CD4-positive, alpha-beta T cell treated with Interleukin-6 at 100 ng/mL for 8 hours (primary cell): Measurements from ENCODE around the gene TEX52.
A peak's percentile ranks its signal among the peaks of the same experiment; 100 is the strongest.
"Not testable (repeated sequence)": the region's sequence is repeated elsewhere in the genome, so short reads cannot be mapped to it uniquely, and the experiment has no call there.

ENCODE experiments used
- DNase-seq: peaks from one replicate; pipeline ENCODE4 v3.0.0-alpha.2; 2020; ENCODE audit warnings: mixed read lengths, low spot score

The TEX52 gene

DNA sequence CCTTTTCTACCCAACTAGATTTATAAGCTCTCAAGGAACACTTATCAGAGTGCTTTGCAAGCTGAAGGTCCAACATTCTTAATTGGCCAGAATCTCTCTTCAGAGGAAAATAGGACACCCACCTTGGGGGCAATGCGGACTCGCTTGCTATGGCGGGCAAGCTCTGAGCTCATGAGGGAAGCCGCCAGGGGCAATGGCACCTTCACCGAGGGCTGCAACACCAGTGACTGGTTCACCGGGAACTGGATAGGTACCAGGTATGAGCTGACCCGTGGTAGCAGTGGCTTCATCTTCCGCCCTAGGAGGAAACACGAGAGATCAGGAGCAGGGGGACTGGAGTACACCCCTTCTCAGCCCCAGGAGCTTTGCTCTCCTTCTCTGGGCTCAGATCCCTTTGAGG is 7.4 kb upstream of the TEX52 start:
- no peak for DNase-seq

DNA sequence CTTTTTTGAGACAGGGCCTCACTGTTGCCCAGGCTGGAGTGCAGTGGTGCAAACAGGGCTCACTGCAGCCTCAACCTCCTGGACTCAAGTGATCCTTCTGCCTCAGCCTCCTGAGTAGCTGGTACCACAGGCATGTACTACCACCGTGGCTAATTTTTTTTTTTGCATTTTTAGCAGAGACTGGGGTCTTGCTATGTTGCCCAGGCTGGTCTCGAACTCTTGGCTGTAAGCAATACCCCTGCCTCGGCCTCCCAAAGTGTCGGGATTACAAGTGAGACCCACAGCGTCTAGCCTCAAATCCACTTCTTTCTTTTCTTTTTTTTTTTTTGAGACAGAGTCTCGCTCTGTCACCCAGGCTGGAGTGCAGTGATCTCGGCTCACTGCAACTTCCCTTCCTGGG is 6.6 kb upstream of the TEX52 start:
- not testable (repeated sequence) for DNase-seq

DNA sequence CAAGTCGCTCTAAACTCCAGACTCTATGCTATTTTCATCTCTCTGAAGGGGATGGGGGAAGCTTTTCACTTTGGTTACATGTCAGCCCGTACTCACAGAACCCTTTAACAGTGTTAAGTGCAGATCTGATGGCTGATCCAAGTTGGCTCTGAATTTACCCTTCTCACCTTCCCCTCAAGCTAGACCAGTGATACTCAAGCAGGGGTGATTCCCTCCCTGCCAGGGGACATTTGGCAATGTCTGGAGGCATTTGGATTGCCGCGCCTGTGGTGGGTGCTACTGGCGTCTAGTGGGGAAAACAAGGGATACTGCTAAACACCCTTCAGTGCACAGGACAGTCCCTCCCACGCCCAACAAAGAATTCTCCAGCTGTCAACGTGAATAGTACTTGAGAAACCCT is 6.0 kb upstream of the TEX52 start:
- no peak for DNase-seq

DNA sequence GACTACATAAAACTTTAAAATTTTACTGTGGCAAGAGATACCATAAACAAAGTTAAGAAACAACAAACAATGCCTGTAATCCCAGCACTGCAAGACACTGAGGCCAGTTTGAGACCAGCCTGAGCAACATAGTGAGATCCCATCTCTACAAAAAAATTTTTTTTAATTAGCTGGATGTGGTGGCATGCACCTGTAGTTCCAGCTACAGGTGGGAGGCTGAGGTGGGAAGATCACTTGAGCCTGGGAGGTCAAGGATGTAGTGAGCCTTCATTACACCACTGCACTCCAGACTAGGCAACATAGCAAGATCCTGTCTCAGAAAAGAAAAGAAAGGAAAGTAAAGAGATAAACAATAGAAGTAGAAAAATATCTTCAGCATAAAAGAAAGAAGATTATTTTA is 3.3 kb upstream of the TEX52 start:
- DNase-seq = no peak

DNA sequence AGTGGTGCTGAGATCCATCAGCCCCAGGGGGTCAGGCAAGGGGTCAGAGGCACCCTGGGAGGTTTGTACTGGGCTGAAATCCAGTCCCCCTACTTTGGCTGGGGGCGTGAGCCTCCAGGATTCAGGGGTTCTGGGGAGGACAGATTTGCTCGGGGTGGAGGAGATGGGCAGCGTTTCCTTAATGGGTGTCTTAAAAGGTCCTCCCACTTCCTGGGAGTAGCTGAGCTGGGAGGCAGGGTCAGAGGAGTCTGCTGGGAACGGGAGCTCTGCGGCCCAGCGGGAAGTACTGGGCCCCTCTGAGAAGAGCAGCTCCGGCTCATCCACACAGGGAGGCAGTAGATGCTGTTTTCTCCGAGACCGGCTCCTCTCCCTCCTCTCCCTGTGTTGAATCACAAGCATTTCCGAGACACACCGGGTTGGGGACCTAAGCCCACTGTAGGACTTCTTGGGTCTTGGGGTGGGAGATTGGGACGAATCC is 2.1 kb upstream of the TEX52 start:
- no peak for DNase-seq

DNA sequence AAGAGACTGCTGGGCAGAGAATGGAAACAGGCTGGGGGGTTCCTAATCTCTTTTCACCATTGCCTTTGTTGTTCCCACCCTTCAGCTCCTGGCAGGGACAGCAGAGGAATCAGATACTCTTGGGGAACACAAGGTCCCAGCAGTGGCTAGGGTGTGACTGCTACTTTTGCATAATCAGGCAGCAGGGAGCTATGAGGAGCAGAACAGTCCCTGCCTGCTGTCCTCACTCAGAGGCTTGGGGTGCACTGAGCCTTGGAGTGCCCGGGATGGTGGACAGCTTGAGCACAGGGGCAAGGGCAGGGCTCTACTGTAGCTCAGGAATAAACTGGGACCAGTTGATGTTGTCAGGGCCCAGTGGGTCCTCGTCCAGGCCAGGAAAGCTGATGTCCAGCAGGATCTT is 1.5 kb upstream of the TEX52 start:
- no peak for DNase-seq

DNA sequence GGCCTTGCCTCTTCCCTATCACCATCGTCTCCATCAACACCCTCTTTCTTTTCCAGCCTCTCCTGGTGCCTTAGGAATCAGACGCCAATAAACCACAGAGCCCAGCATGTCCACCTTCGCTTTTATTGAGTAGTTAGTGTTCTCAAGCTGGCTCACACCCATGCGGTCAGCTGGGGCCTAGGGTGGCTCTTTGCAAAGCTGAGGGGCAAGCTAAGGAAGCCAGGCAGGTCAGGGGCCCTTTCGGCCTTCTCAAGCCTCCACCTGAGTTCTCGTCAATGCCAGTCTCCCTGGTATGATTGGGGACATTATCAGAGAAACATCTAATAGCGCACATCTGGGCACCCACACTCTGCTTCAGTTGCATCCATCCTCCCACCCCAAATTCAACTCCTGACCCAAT is 737 bp upstream of the TEX52 start:
- no peak for DNase-seq

DNA sequence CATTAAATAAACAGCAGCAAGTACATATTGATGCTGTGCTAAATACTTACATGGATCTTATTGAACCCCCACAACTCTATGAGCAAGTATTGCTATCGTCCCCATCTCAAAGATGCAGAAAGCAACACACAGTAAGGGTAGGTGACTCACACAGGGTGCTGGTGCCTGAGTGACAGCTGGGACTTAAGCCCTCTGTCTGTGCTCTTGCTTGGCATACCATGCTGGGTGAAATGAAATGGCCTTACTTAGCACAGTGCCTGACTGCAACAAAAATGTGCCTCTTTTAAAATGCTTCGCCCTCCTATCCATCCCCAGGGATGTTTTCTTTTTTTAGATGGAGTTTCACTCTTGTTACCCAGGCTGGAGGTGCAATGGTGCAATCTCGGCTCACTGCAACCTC is 788 bp downstream of the TEX52 start:
- DNase-seq = no peak

DNA sequence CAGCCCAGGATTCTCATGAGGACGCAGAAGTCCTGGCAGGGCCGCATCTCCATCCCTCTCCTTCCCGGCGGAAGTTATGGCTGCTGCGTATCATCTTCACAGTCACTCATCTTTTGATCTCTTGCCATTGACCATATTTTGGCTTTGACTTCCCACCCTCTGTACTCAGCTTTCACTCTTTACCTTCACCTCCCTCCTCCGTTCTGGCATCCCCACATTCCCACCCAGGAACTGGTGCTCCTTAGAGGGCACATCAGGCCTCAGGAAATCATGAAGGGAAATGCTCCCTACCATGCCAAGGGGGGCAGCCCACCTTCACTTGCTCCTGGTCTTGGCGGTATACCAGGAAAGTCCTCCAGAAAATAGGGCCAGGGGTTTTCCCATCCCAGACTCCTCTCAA is 1.3 kb downstream of the TEX52 start:
- DNase-seq = no peak

DNA sequence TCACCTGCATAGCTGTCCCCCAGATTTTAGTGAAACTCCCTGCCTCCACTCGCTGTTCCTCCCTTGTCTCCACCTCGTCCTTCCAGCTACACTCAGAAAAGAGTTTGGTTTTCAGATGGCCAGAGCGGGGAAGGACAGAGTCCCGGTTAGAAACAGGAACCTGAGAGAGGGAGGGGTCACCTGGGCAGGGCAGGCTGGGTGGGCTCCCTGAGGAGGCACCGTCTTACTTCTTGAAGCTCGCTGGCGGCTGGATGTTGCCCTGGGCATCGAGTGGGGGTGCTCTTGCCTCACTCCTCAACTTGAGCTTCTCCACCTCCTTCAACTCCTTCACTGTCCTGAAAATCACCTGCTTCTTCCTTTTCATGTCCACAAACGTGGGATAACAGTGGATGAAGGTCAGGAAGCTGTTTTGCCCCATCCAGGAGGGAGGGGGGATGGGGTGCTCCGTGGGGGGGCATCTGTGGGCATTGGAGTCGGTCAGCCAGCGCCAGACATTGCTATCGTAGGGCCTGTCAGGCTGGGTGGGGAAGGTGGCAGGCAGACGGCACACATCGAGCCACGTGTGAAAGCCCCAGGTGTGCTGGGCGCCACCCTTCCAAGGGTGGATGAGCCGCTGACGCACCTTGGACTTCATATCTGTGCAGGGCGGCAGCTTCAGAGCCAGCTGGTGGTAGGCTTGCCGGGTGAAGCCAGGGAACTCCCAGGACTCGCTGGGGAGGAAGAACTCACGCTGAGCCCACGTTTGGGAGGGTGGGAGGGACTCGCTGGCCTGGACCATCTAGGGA is 2.0 kb downstream of the TEX52 start:
- DNase-seq = no peak

DNA sequence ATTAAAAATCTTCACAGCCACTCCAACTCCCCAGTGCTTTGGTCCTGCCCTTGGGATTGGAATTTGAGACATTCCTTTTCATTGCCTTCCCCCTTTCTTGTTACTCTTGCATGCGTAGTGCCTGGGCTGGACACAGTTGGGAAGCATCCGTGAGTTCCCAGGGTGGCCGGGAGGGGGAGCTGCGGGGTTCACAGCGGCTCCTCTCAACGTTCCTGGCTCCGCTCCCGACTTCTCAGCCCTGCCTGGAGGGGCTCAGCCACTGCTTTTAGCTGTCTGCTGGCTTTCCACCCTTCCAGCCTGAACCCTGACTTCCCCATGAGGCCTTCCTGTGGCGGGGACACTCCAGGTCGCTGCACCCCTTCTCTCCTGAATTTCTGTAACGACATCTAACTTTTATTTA is 3.2 kb downstream of the TEX52 start:
- peak; percentile 32 for DNase-seq

DNA sequence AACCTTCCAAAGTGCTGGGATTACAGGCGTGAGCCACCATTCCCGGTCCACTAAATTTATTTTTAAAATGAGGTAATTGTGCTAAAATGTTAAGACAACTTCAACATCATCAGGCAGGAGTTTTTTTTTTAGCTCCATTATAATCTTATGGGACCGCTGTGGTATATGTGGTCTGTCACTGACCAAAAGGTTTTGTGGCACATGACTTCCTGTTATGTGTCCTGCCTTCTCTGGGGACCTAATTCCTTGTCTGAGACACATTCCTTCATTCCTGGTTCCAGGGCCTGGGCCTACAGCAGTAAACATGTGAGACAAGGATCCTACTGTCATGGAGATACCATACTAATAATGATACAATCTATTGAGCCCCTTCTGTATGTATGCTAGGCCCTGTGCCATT is 4.9 kb downstream of the TEX52 start:
- no peak for DNase-seq

DNA sequence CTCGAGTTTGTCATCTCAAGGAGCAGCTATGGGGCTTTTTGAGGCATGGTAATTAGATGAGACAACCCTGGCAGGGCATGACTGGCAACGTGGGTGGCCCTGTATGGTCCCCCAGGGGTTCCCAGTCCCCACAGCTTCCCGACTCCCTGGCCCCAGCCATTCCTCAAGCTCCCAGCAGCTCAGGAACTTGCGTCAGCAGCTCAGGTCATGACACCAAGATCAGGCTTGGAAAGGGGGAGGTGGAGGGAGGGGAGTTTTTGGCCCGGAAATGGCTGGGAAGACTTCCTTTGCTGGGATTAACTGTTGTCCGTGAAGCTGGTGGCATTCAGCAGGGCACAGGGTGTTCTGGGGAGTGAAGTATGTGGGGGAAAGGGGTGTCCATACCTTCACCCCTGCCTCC is 11.6 kb downstream of the TEX52 start:
- DNase-seq = no peak

DNA sequence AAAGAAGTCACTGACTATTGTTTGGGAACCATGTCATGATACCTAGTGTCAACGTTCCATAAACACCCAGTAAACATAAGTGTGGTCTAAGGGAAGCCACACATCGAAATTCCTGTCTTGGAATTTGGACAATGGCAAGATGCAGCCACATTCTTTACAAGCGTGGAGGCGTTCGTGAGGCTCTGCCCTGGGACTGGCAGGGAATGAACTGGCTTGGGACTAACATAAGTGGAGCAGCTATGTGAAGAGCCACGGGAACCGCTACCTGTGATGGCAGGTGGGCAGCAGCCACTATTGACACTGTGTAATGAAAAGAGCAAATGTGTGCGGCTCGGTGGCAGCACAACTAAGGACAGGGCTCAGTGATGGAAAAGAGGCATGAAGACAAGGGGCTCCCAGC is 12.1 kb downstream of the TEX52 start:
- DNase-seq = no peak

DNA sequence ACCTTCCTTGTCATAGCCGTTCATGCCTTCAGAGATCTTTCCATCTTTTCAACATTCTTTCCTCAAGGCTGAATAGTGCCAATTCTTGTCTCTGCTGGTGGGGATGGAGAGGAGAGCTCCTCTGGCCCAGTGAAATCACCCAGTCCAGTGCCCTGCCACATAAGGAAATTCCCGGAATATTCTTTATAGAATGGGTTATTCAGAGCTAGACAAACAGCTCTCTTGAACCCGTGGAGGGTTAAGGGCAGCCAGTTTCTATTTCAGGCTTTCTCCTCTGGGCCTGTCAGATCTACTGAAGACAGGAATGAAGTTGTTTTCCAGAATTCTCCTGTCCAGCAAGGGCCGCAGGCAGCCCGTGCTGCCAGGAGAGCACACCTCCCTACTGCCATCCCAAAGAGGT is 13.9 kb downstream of the TEX52 start:
- no peak for DNase-seq

DNA sequence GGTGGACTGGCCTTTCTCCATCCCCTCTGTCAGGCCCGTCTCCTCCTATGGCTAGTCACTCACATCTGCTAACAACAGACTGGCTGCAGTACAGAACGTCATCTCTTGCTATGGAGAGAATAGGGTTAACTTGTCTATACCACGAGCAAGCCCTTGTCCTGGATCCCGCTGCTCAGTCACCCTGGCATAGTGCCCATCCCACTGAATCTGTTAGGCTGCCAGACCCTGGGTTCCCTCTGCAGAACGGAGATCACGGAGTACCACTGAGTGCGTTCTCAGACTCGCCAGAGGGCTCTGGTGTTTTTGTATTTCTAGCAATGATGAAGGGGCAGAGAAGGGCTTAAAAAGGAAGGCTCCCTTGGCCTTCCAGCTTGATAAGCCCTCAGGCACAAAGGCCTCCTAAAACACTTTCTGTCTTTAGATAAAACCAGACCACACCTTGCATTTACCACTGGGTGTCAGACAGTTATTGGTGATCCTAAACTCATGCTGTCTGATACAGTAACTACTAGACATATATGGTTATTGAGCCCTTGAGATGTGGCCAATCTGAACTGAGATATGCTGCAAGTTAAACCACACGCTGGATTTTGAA is 15.7 kb downstream of the TEX52 start:
- DNase-seq = no peak

DNA sequence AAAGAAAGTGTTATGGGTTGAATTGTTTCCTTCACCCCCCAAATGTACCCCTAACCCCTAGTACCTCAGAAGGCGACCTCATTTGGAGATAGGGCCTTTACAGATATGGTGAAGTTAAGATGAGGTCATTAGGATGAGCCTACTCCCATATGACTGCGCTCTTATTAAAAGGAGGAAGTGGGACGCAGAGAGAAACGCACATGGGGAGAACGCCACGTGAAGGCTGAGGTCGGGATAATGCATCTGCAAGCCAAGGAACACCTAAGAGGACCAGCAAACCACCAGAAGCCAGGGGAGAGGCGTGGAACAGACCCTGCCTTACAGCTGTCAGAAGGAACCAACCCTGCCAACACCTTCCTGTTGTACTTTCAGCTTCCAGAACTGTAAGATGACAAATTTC is 20.3 kb downstream of the TEX52 start:
- DNase-seq = no peak

DNA sequence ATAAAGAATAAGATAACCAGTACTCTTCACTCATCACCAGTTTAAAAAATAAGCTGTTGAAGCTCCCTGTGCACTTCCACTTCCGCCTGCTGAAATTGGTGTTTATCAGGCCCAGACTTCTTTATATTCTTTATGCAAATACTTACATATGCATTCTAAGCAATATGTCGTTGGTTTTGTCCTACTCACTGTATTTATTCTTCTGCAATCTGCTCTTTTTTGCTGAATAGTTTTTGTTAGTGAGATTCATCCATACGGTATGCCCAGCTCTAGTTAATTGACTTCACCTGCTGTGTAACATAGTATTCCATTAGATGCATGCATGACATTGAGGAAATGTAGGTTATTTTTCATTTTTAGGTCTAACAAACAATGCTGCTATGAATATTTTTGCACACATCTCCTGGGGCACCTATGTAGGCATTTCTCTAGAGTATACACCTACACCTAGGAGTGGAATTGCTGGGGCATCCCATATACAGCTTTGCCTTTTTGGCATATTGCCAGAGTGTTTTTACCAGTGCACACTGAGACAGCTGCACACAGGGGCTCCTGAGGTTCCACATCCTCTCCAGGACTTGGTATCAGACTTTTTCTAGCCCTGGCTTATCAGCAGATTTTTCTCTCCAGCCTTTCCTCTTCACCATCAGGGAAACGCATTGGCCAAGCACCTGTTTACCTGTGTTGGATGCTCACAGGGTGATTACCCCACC is 21.0 kb downstream of the TEX52 start:
- DNase-seq = no peak

DNA sequence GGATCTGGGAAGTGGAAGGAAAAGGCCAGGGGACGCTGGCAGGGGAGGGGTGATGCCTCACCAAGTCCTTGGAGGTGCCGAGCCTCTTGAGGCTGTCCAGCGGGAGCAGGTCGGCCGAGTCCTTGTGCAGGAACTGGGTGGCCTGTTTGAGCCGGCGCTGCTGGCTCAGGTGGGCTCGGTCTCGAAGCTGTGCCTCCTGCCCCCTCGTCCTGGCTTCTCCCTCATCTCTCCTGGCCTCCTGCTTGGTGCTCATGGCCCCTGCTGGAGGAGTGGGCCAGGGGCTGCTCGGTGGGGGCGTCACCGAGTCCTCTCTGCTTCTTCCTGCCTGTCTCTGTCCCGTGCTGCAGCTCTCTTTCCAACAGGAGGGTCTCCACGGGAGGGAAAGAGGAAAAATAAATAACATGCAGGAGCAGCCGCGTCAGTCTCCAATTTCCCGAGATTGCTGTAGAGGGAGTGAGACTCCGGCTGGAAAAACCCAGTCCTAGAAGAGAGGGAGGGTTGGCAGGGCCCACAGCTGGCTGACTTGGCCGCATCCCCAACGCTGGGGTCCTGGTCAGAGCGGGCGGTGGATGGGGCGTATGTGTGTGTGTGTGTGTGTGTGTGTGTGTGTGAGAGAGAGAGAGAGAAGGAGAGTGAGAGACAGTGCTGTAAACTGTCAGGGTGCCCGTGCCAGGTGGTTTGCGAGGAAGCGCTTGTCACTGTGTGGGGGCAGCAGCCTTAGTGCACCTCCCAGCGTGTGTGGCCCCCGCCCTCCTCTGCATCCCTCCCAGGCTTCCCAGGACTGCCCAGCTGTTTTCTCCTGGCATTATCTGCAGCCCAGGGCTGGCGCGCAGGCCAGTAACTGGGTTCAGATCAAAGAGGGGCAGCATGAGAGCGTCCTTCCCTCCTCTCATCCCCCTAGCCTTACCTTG is 22.0 kb downstream of the TEX52 start, which contains the start of gene NRIP2:
Gene NRIP2, minus strand, starts transcription at position 455 of the 911 bp plus-strand sequence. Its CDS starts 52 bp downstream, at position 403.
- no peak for DNase-seq

DNA sequence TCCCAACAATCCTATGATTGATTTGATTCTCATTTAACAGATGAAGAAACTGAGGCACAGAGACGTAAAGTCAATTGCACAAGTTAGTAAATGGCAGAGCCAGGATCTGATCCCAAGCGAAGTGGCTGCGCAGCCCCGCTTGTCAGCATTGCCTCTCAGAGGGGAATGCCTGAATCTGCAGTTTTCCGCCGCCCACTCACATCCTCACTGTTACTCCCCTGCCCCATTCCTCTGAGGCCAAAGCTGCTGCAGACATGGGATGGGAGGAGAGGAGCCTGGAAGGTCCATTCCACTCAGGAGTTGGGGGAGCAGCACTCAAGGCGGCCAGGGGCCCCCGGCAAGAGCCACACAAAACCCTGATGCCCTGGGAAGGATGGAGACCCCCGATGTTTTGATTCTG is 23.0 kb downstream of the TEX52 start:
- no peak for DNase-seq

DNA sequence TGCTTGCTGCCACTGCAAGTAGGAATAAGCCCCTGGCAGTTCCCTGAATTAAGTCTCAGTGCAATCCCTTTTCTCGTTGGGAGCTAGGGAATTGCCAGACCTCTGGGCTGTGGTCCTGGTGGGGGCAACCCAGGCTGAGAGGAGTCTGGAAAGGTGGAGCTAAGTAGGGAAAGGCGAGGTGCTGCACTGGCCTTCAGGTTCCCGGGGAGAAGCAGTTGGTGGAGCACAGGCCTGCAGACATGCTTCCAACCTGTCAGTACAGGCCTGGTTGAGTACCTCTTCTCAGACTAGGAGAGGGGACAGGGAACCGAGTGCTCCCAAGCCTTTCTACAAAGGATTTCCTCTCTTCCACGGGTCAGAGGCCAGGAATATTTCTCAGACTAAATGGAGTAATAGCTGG is 23.5 kb downstream of the TEX52 start:
- DNase-seq = no peak

DNA sequence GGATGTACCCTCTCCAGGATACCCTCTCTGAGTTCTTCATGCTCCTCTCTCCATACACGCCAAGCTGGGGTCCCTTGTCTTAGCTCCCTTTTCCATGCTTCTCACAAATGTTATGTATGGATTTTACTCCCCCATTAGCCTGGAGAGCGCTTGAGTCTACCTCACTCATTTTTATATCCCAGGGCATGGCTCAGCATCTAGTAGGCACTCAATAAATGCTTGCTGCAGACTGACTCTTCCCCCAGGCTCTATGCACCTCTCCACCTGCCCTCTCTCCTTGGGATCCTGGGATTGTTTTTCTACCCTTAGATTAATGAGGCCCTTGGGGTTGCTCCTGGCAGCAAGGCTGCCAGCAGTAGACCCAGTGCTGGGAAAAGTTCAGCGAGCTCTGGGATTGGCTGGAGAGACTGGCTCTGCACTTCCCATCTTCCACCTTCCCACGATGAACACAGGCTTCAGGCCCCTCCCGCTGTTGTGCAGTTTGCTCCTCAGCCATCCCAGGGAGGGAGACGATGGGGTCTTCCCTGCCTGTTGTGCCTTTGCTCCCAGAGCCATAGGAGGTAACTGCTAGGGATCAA is 24.2 kb downstream of the TEX52 start:
- no peak for DNase-seq
